CD14-positive monocyte (primary cell): ENCODE measurements around the gene HEPACAM. TPM values are rescaled to one million over a fixed set of nuclear protein-coding genes. Genes with fewer than 3 reads are reported as not detected.

ENCODE experiments used
- DNase-seq, 3 donors: peaks; one replicate each; pipeline ENCODE4 v3.0.0-alpha.2; 2011 to 2022
- H2AFZ ChIP-seq: 2 replicates; pipeline ENCODE4 v1.6.0; 2012; ENCODE audit warnings: mild to moderate bottlenecking, low read depth, low read length, inconsistent platforms; ENCODE audit not compliant: insufficient read depth, poor library complexity, severe bottlenecking
- H3K27ac ChIP-seq, 2 donors: 1 replicate in 1 of 2; 2 replicates in 1 of 2; pipeline ENCODE4 v1.5.1; 2012 to 2013; ENCODE audit warnings: low read length in 2 of 2, control low read depth in 1 of 2, inconsistent platforms in 1 of 2, low read depth in 1 of 2, mild to moderate bottlenecking in 1 of 2
- H3K27me3 ChIP-seq, 2 donors: one replicate each; pipeline versions ENCODE4 v1.6.0 to v1.6.1; 2011 to 2013; ENCODE audit warnings: low read length in 2 of 2; ENCODE audit not compliant: control insufficient read depth in 2 of 2, insufficient read depth in 2 of 2
- H3K36me3 ChIP-seq, 2 donors: replicated peaks in 1 of 2; 1 replicate in 1 of 2; 2 replicates in 1 of 2; pipeline versions ENCODE4 v1.5.1 to v1.6.1; 2012 to 2013; ENCODE audit warnings: low read length in 2 of 2, control low read depth in 1 of 2, inconsistent platforms in 1 of 2, mild to moderate bottlenecking in 1 of 2; ENCODE audit not compliant: insufficient read depth in 2 of 2, control insufficient read depth in 1 of 2
- H3K4me1 ChIP-seq, 2 donors: 1 replicate in 1 of 2; 2 replicates in 1 of 2; pipeline versions ENCODE4 v1.5.1 to v1.6.1; 2012 to 2013; ENCODE audit warnings: low read length in 2 of 2, control low read depth in 1 of 2, inconsistent platforms in 1 of 2, mild to moderate bottlenecking in 1 of 2, moderate library complexity in 1 of 2; ENCODE audit not compliant: insufficient read depth in 2 of 2, control insufficient read depth in 1 of 2
- H3K4me2 ChIP-seq: replicated peaks from 2 replicates; pipeline ENCODE3; 2012; ENCODE audit warnings: low read length, moderate library complexity, mild to moderate bottlenecking; ENCODE audit not compliant: poor library complexity, severe bottlenecking; ENCODE audit errors: extremely low read depth
- H3K4me3 ChIP-seq, 3 experiments: fragments of 200-600 bp in 1 of 3; sonication (generic) in 1 of 3; replicated peaks in 1 of 3; 1 replicate in 2 of 3; 2 replicates in 1 of 3; pipeline ENCODE4 v1.5.1; 2011 to 2013; ENCODE audit warnings: low read length in 3 of 3, mild to moderate bottlenecking in 3 of 3, control low read depth in 2 of 3, low read depth in 2 of 3, inconsistent platforms in 1 of 3, moderate library complexity in 1 of 3
- H3K79me2 ChIP-seq: 2 replicates; pipeline ENCODE4 v1.6.0; 2012; ENCODE audit warnings: mild to moderate bottlenecking, control low read depth, inconsistent platforms, low read length, moderate library complexity; ENCODE audit not compliant: insufficient read depth
- H3K9ac ChIP-seq: 2 replicates; pipeline ENCODE4 v1.6.0; 2017; ENCODE audit warnings: low read length, mild to moderate bottlenecking; ENCODE audit not compliant: insufficient read depth, poor library complexity, severe bottlenecking
- H3K9me3 ChIP-seq, 2 donors: replicated peaks in 1 of 2; 1 replicate in 1 of 2; 2 replicates in 1 of 2; pipeline versions ENCODE4 v1.5.1 to v1.6.1; 2012 to 2013; ENCODE audit warnings: low read length in 2 of 2, control low read depth in 1 of 2; ENCODE audit not compliant: control insufficient read depth in 1 of 2, insufficient read depth in 1 of 2
- H4K20me1 ChIP-seq: 2 replicates; pipeline ENCODE4 v1.6.0; 2012; ENCODE audit warnings: mild to moderate bottlenecking, low read length, control low read depth, moderate library complexity; ENCODE audit not compliant: insufficient read depth
- H3K27ac Mint-ChIP-seq, 7 donors: one replicate each; pipeline ENCODE4 v1.8.0; 2020; ENCODE audit warnings: mild to moderate bottlenecking in 7 of 7, mixed read lengths in 7 of 7, moderate library complexity in 6 of 7, inconsistent platforms in 2 of 7
- H3K27me3 Mint-ChIP-seq, 3 donors: one replicate each; pipeline ENCODE4 v1.8.0; 2021 to 2022; ENCODE audit warnings: low read depth in 3 of 3, mild to moderate bottlenecking in 3 of 3, mixed read lengths in 3 of 3, moderate library complexity in 3 of 3, inconsistent platforms in 1 of 3
- H3K36me3 Mint-ChIP-seq, 2 donors: one replicate each; pipeline ENCODE4 v1.8.0; 2020; ENCODE audit warnings: mixed read lengths in 2 of 2, inconsistent platforms in 1 of 2, mild to moderate bottlenecking in 1 of 2
- H3K4me1 Mint-ChIP-seq: one replicate; pipeline ENCODE4 v1.8.0; 2020; ENCODE audit warnings: mild to moderate bottlenecking, mixed read lengths
- H3K4me3 Mint-ChIP-seq, 2 donors: one replicate each; pipeline ENCODE4 v1.8.0; 2020; ENCODE audit warnings: mild to moderate bottlenecking in 2 of 2, mixed read lengths in 2 of 2, moderate library complexity in 1 of 2
- H3K9me3 Mint-ChIP-seq, 7 donors: one replicate each; pipeline ENCODE4 v1.8.0; 2020 to 2022; ENCODE audit warnings: mixed read lengths in 7 of 7, mild to moderate bottlenecking in 6 of 7, moderate library complexity in 6 of 7, inconsistent platforms in 2 of 7
- WGBS: methylation state at CpG from one replicate; pipeline ENCODE4 v1.1.5; 2013; ENCODE audit warnings: missing lambda C conversion rate; ENCODE audit not compliant: insufficient coverage; 5-methylcytosine and 5-hydroxymethylcytosine counted together
- intact Hi-C, 2 donors: fragments of 100-400 bp; cut with micrococcal nuclease; formaldehyde crosslinking; loops; one replicate each; pipeline versions ENCODE4 v1.15.0 to v1.15.1; 2023
- polyA plus RNA-seq, 3 donors: library from polyadenylated mRNA; depleted of rRNA in 1 of 3; unstranded in 2 of 3; stranded (reverse) in 1 of 3; fragments of 300-500 nt in 2 of 3; fragments of >200 nt in 1 of 3; fragmentation: Illumina TruSeq in 2 of 3; gene quantifications; 1 replicate in 2 of 3; 2 replicates in 1 of 3; pipeline ENCODE4 v1.2.3, GENCODE V29; 2012 to 2021
- TF ChIP-seq, protein P1 (sequence below): fragments of 200-600 bp; IDR thresholded peaks from one replicate; pipeline ENCODE4 v1.8.0; 2022; ENCODE audit warnings: antibody characterized with exemption, mild to moderate bottlenecking

Gene HEPACAM
- polyA plus RNA-seq, 3 donors, result not detected

DNA sequence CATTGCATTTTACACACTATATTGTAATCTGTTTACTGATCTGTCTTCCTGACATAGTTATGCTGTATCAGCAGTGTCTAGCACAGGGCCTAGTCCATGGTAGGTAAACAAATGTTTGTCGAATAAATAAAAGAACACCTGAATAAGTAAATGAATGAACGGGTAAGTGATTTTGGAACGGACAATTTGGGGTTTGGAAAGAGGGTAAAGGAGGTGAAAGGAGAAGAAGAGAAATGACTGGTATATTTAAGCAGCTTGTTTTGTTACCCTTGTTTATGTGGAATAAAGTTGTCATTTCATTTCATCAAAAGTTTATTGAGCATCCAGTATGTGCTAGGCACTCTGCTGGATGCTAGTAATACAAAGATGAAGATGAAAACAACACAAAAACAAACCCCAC is 16.9 kb downstream of the HEPACAM start, which contains the start of gene HEPN1:
Gene HEPN1, plus strand, starts transcription at position 301 of the 400 bp plus-strand sequence.
- Mint-ChIP-seq H3K36me3 (no peaks in the 10 kb centered on the region), H3K4me1 (peaks cover 26% of the 10 kb centered on the region), H3K27me3 (peaks cover 21 to 23% (median 22%) of the 10 kb centered on the region in 3 donors), H3K4me3 (no peak within 1 kb of the TSS), H3K27ac (peak within 1 kb of the TSS in 2 of 7 donors; percentile 14 to 19), H3K9me3 (peaks cover 0 to 12% (median 9%) of the 10 kb centered on the region in 7 donors)
- H3K4me2 ChIP-seq, result no peak within 1 kb of the TSS
- peak within 1 kb of the TSS; percentile 20 for H2AFZ ChIP-seq
- WGBS, result 92% methylated on average over 3 of the region's 3 CpGs
- H3K9ac ChIP-seq, result no peak within 1 kb of the TSS
- TF ChIP-seq, protein P1, sequence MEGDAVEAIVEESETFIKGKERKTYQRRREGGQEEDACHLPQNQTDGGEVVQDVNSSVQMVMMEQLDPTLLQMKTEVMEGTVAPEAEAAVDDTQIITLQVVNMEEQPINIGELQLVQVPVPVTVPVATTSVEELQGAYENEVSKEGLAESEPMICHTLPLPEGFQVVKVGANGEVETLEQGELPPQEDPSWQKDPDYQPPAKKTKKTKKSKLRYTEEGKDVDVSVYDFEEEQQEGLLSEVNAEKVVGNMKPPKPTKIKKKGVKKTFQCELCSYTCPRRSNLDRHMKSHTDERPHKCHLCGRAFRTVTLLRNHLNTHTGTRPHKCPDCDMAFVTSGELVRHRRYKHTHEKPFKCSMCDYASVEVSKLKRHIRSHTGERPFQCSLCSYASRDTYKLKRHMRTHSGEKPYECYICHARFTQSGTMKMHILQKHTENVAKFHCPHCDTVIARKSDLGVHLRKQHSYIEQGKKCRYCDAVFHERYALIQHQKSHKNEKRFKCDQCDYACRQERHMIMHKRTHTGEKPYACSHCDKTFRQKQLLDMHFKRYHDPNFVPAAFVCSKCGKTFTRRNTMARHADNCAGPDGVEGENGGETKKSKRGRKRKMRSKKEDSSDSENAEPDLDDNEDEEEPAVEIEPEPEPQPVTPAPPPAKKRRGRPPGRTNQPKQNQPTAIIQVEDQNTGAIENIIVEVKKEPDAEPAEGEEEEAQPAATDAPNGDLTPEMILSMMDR, result no peak
- H3K4me1 ChIP-seq, result peaks cover 4 to 10% of the 10 kb centered on the region in 2 donors
- H4K20me1 ChIP-seq, result no peaks in the 10 kb centered on the region
- no peak within 1 kb of the TSS for H3K4me3 ChIP-seq
- DNase-seq, result no peak
- H3K79me2 ChIP-seq, result no peaks in the 10 kb centered on the region
- peaks cover 10 to 13% of the 10 kb centered on the region in 2 donors for H3K27me3 ChIP-seq
- H3K36me3 ChIP-seq, result no peaks in the 10 kb centered on the region
- H3K9me3 ChIP-seq, result peaks cover 0 to 6% of the 10 kb centered on the region in 2 donors
- intact Hi-C loops, result no loop called here
- H3K27ac ChIP-seq, result no peak within 1 kb of the TSS

- intact Hi-C loops, result no loop called here
- peaks cover 4 to 10% of the 10 kb centered on the region in 2 donors for H3K4me1 ChIP-seq
- H3K27me3 ChIP-seq, result peaks cover 10 to 13% of the 10 kb centered on the region in 2 donors
- no peaks in the 10 kb centered on the region for H3K36me3 ChIP-seq
- Mint-ChIP-seq H3K9me3 (peaks cover 0 to 13% (median 12%) of the 10 kb centered on the region in 7 donors), H3K36me3 (no peaks in the 10 kb centered on the region), H3K4me1 (peaks cover 26% of the 10 kb centered on the region), H3K27me3 (peaks cover 18 to 21% (median 18%) of the 10 kb centered on the region in 3 donors), H3K27ac (peak overlapping the region in 1 of 7 donors; percentile 10), H3K4me3 (no peak overlapping the region)
- no peaks in the 10 kb centered on the region for H4K20me1 ChIP-seq
- DNase-seq, result no peak
- H3K79me2 ChIP-seq, result no peaks in the 10 kb centered on the region
- peaks cover 5 to 9% of the 10 kb centered on the region in 2 donors for H3K9me3 ChIP-seq
- H3K4me2 ChIP-seq, result no peak overlapping the region
- no peak overlapping the region for H2AFZ ChIP-seq
- H3K4me3 ChIP-seq, result no peak overlapping the region
- 100% methylated on average over 3 of the region's 6 CpGs for WGBS
- TF ChIP-seq, protein P1, result no peak
- H3K9ac ChIP-seq, result no peak overlapping the region
- H3K27ac ChIP-seq, result no peak overlapping the region
These were observed 18.7 kb downstream of the HEPACAM start for GRCh38 chr11:124917115-124917637.
